B cell (primary cell): ENCODE data around the gene IST1. TPM values are rescaled to one million over a fixed set of nuclear protein-coding genes. Genes with fewer than 3 reads are reported as not detected.
A peak's percentile ranks its signal among the peaks of the same experiment; 100 is the strongest.

Experiments
- ATAC-seq: fragments of 200-7000 bp; cut with Tn5 transposase; one replicate; pipeline ENCODE4 v1.10.0; 2021; ENCODE audit warnings: low read depth, mild to moderate bottlenecking, moderate number of reproducible peaks, moderate library complexity
- CTCF ChIA-PET: fragments of 350-600 bp; sonication (Branson Sonifier 250); formaldehyde crosslinking; loops from one replicate; lab custom pipeline; 2021; ENCODE audit warnings: antibody characterized with exemption, inconsistent platforms; lab: Charles Lee
- POLR2A ChIA-PET: fragments of 350-600 bp; sonication (Branson Sonifier 250); formaldehyde crosslinking; loops from one replicate; lab custom pipeline; 2021; ENCODE audit warnings: antibody characterized with exemption; lab: Charles Lee
- DNase-seq: peaks from one replicate; pipeline ENCODE4 v3.0.0; 2013
- H2AFZ ChIP-seq: 2 replicates; pipeline ENCODE4 v1.6.1; 2012; ENCODE audit warnings: mild to moderate bottlenecking, low read depth, low read length; ENCODE audit not compliant: insufficient read depth, poor library complexity, severe bottlenecking
- H3K27ac ChIP-seq, 2 donors: 1 replicate in 1 of 2; 2 replicates in 1 of 2; pipeline ENCODE4 v1.5.1; 2012 to 2013; ENCODE audit warnings: low read length in 2 of 2, mild to moderate bottlenecking in 2 of 2, moderate library complexity in 1 of 2
- H3K27me3 ChIP-seq, 4 experiments: fragments of 200-600 bp in 1 of 4; sonication (generic) in 1 of 4; replicated peaks in 1 of 4; 1 replicate in 2 of 4; 2 replicates in 2 of 4; pipeline versions ENCODE4 v1.6.1 to v1.7.0; 2013 to 2016; ENCODE audit warnings: low read length in 3 of 4, mild to moderate bottlenecking in 2 of 4, mixed read lengths in 1 of 4, moderate library complexity in 1 of 4; ENCODE audit not compliant: insufficient read depth in 4 of 4, control insufficient read depth in 3 of 4; ENCODE audit errors: control extremely low read depth in 1 of 4
- H3K36me3 ChIP-seq, 2 experiments: replicated peaks in 1 of 2; 1 replicate in 1 of 2; 2 replicates in 1 of 2; pipeline versions ENCODE4 v1.6.1 to v1.7.1; 2013; ENCODE audit warnings: low read length in 1 of 2; ENCODE audit not compliant: insufficient read depth in 2 of 2, control insufficient read depth in 1 of 2; ENCODE audit errors: control extremely low read depth in 1 of 2, extremely low read depth in 1 of 2
- H3K4me1 ChIP-seq, 2 donors: fragments of 200-600 bp in 1 of 2; sonication (generic) in 1 of 2; 1 replicate in 1 of 2; 2 replicates in 1 of 2; pipeline versions ENCODE4 v1.5.1 to v1.6.1; 2013 to 2017; ENCODE audit warnings: low read length in 2 of 2; ENCODE audit not compliant: control insufficient read depth in 2 of 2, insufficient read depth in 2 of 2
- H3K4me2 ChIP-seq: replicated peaks from 2 replicates; pipeline ENCODE3; 2012; ENCODE audit warnings: mild to moderate bottlenecking, low read depth, low read length; ENCODE audit not compliant: poor library complexity, severe bottlenecking
- H3K4me3 ChIP-seq, 5 experiments: fragments of 200-600 bp in 1 of 5; sonication (generic) in 1 of 5; 1 replicate in 3 of 5; 2 replicates in 2 of 5; pipeline versions ENCODE4 v1.5.1 to v1.7.0; 2011 to 2016; ENCODE audit warnings: low read length in 4 of 5, mild to moderate bottlenecking in 4 of 5, low read depth in 2 of 5, control low read depth in 1 of 5, moderate library complexity in 1 of 5; ENCODE audit not compliant: insufficient read depth in 1 of 5; ENCODE audit errors: control extremely low read depth in 1 of 5, extremely low read depth in 1 of 5
- H3K79me2 ChIP-seq: fragments of 200-600 bp; sonication (generic); one replicate; pipeline ENCODE4 v1.6.0; 2016; ENCODE audit warnings: low read length; ENCODE audit not compliant: control insufficient read depth, insufficient read depth
- H3K9ac ChIP-seq: fragments of 200-600 bp; sonication (generic); 2 replicates; pipeline ENCODE4 v1.6.1; 2017; ENCODE audit warnings: mild to moderate bottlenecking, low read length, moderate library complexity
- H3K9me3 ChIP-seq, 3 donors: one replicate each; pipeline versions ENCODE4 v1.6.1 to v1.7.1; 2013; ENCODE audit warnings: low read length in 2 of 3; ENCODE audit not compliant: control insufficient read depth in 2 of 3, insufficient read depth in 1 of 3; ENCODE audit errors: control extremely low read depth in 1 of 3
- H4K20me1 ChIP-seq: 2 replicates; pipeline ENCODE4 v1.6.0; 2012; ENCODE audit warnings: mild to moderate bottlenecking, low read length; ENCODE audit not compliant: insufficient read depth, control insufficient read depth, poor library complexity, severe bottlenecking
- H3K27ac Mint-ChIP-seq: one replicate; pipeline ENCODE4 v1.8.0; 2021; ENCODE audit warnings: mixed read lengths
- H3K27me3 Mint-ChIP-seq: one replicate; pipeline ENCODE4 v1.8.0; 2021; ENCODE audit warnings: mixed read lengths
- H3K4me1 Mint-ChIP-seq: one replicate; pipeline ENCODE4 v1.8.0; 2021; ENCODE audit warnings: mixed read lengths
- H3K4me3 Mint-ChIP-seq: one replicate; pipeline ENCODE4 v1.8.0; 2021; ENCODE audit warnings: mixed read lengths
- H3K9me3 Mint-ChIP-seq: one replicate; pipeline ENCODE4 v1.8.0; 2022; ENCODE audit warnings: mixed read lengths; ENCODE audit not compliant: insufficient read depth
- CTCF ChIP-seq: fragments of 200-600 bp; IDR thresholded peaks from one replicate; pipeline ENCODE4 v1.8.0; 2022; ENCODE audit warnings: antibody characterized with exemption, mild to moderate bottlenecking
- EZH2 ChIP-seq: IDR thresholded peaks from 2 replicates; pipeline ENCODE4 v1.6.1; 2012; ENCODE audit warnings: borderline replicate concordance, low read depth, mild to moderate bottlenecking, moderate library complexity, low read length; ENCODE audit not compliant: insufficient read depth, poor library complexity, severe bottlenecking
- WGBS: methylation state at CpG from one replicate; pipeline ENCODE4 v1.1.5; 2013; ENCODE audit warnings: missing lambda C conversion rate; ENCODE audit not compliant: insufficient coverage; 5-methylcytosine and 5-hydroxymethylcytosine counted together
- intact Hi-C: fragments of 100-400 bp; cut with micrococcal nuclease; formaldehyde crosslinking; loops from one replicate; pipeline ENCODE4 v1.10.0; 2022
- polyA plus RNA-seq: library from polyadenylated mRNA; depleted of rRNA; stranded (reverse); fragments of >200 nt; gene quantifications from 2 replicates; pipeline ENCODE4 v1.2.3, GENCODE V29; 2012
- total RNA-seq, 2 donors: library from RNA; stranded (reverse); fragments of 120-200 nt in 1 of 2; gene quantifications; 1 replicate in 1 of 2; 2 replicates in 1 of 2; pipeline versions ENCODE4 v1.2.3 to v1.2.4, GENCODE V29; 2013 to 2022

IST1 gene
- total and polyA plus RNA-seq, 2 donors (not counting 1 experiment from before 2014, with no cell fraction given), result 182 to 268 TPM

DNA sequence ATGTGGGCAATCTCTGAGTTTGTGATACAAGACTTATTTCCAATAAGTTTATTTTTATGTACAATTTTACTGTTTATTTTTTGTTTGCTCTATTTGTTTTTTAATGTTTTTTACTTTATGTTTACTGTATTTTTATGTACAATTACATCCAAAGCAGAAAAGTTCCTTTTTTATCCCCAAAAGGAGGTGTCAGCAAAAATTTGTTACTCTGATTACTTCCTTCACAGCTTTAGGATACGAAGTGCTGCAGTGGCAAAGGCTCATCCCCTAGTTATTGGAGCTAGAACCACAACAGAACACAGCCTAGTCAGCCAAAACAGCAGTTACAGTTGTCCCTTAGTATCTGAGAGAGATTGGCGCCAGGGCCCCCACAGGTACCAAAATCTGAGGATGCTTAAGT lies 35.7 kb downstream of the IST1 start:
- peaks cover 33% of the 10 kb centered on the region for H4K20me1 ChIP-seq
- TF ChIP-seq EZH2 (no peak), CTCF (no peak)
- Mint-ChIP-seq H3K27me3 (no peaks in the 10 kb centered on the region), H3K4me1 (peaks cover 13% of the 10 kb centered on the region), H3K9me3 (no peaks in the 10 kb centered on the region), H3K4me3 (no peak overlapping the region), H3K27ac (no peak overlapping the region)
- H3K4me3 ChIP-seq, result no peak overlapping the region
- no peaks in the 10 kb centered on the region for H3K27me3 ChIP-seq
- CTCF ChIA-PET, result no interaction called here
- no peaks in the 10 kb centered on the region for H3K4me1 ChIP-seq
- DNase-seq (no peak), ATAC-seq (no peak)
- 63% methylated on average over 1 of the region's 2 CpGs for WGBS
- intact Hi-C loops, result no loop called here
- POLR2A ChIA-PET, result no interaction called here
- H3K79me2 ChIP-seq, result no peaks in the 10 kb centered on the region
- no peak overlapping the region for H3K4me2 ChIP-seq
- no peak overlapping the region for H2AFZ ChIP-seq
- no peak overlapping the region for H3K9ac ChIP-seq
- H3K36me3 ChIP-seq, result peaks cover 17 to 45% of the 10 kb centered on the region in 2 experiments
- peak overlapping the region in 1 of 2 donors; percentile 9 for H3K27ac ChIP-seq
- no peaks in the 10 kb centered on the region for H3K9me3 ChIP-seq

- H3K27ac ChIP-seq, result no peak overlapping the region
- H3K4me3 ChIP-seq, result no peak overlapping the region
- H3K4me1 ChIP-seq, result no peaks in the 10 kb centered on the region
- ChIA-PET POLR2A (no interaction called here), CTCF (no interaction called here)
- no peaks in the 10 kb centered on the region for H3K9me3 ChIP-seq
- no peaks in the 10 kb centered on the region for H3K79me2 ChIP-seq
- no peak overlapping the region for H3K4me2 ChIP-seq
- H3K9ac ChIP-seq, result no peak overlapping the region
- Mint-ChIP-seq H3K4me3 (no peak overlapping the region), H3K27me3 (no peaks in the 10 kb centered on the region), H3K9me3 (no peaks in the 10 kb centered on the region), H3K27ac (no peak overlapping the region), H3K4me1 (peaks cover 13% of the 10 kb centered on the region)
- ATAC-seq (no peak), DNase-seq (no peak)
- H3K27me3 ChIP-seq, result no peaks in the 10 kb centered on the region
- H2AFZ ChIP-seq, result no peak overlapping the region
- 100% methylated on average over 2 of the region's 6 CpGs for WGBS
- peaks cover 17 to 44% of the 10 kb centered on the region in 2 experiments for H3K36me3 ChIP-seq
- no peak for TF ChIP-seq EZH2
- no peak for TF ChIP-seq CTCF
- intact Hi-C loops, result no loop called here
- H4K20me1 ChIP-seq, result peaks cover 33% of the 10 kb centered on the region
Observed at GRCh38 chr16:71931599-71931998, 36.3 kb downstream of the IST1 start.
